Astrocyte (in vitro differentiated cells and primary cell): ENCODE results near the gene MTRR.

Source experiments
- CTCF ChIP-seq: IDR thresholded peaks from 2 replicates; pipeline ENCODE4 v1.5.1; 2011; ENCODE audit warnings: low read depth, mild to moderate bottlenecking, inconsistent platforms, low read length, moderate library complexity; ENCODE audit not compliant: insufficient read depth
- EZH2 ChIP-seq: IDR thresholded peaks from 2 replicates; pipeline ENCODE4 v1.6.1; 2012; ENCODE audit warnings: mild to moderate bottlenecking, low read length, inconsistent platforms; ENCODE audit not compliant: insufficient read depth

GRCh38 chr5:7902666-7903625 lies 34.0 kb downstream of the MTRR start:
- TF ChIP-seq CTCF (no peak), EZH2 (no peak)
